ENCODE results near the gene BRD1.

DNA sequence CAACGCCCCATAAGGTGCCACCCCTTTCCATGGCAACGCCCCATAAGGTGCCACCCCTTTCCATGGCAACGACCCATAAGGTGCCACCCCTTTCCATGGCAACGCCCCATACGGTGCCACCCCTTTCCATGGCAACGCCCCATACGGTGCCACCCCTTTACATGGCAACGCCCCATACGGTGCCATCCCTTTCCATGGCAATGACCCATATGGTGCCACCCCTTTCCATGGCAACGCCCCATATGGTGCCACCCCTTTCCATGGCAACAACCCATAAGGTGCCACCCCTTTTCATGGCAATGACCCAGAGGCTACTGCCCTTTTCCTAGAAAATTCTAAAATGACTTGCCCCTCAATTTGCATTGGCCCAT, 72.1 kb downstream of the BRD1 start:
- TF ChIP-seq, protein P1, sequence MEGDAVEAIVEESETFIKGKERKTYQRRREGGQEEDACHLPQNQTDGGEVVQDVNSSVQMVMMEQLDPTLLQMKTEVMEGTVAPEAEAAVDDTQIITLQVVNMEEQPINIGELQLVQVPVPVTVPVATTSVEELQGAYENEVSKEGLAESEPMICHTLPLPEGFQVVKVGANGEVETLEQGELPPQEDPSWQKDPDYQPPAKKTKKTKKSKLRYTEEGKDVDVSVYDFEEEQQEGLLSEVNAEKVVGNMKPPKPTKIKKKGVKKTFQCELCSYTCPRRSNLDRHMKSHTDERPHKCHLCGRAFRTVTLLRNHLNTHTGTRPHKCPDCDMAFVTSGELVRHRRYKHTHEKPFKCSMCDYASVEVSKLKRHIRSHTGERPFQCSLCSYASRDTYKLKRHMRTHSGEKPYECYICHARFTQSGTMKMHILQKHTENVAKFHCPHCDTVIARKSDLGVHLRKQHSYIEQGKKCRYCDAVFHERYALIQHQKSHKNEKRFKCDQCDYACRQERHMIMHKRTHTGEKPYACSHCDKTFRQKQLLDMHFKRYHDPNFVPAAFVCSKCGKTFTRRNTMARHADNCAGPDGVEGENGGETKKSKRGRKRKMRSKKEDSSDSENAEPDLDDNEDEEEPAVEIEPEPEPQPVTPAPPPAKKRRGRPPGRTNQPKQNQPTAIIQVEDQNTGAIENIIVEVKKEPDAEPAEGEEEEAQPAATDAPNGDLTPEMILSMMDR (IDR thresholded peaks at IDR 0.05; ENCODE audit: low read depth, low read length, poor library complexity, severe bottlenecking), result no peak
- TF ChIP-seq EZH2phosphoT487 (IDR thresholded peaks at IDR 0.05; ENCODE audit: borderline replicate concordance, low read length), result no peak

All from DOHH2 (cell line).